Mesothelial cell of epicardium (in vitro differentiated cells): Measurements from ENCODE around the gene CFAP43. TPM values are rescaled to one million over a fixed set of nuclear protein-coding genes. Genes with fewer than 3 reads are reported as not detected.

Experiments used
- DNase-seq, 2 experiments: peaks; one replicate each; pipeline ENCODE4 v3.0.0; 2021; ENCODE audit warnings: low spot score in 2 of 2; ENCODE audit not compliant: unreplicated experiment in 2 of 2
- H3K27ac Mint-ChIP-seq: 2 replicates; pipeline ENCODE4 v1.8.0; 2021; ENCODE audit warnings: mixed read lengths
- H3K27me3 Mint-ChIP-seq: 2 replicates; pipeline ENCODE4 v1.8.0; 2021; ENCODE audit warnings: low read depth, mixed read lengths
- H3K36me3 Mint-ChIP-seq: 2 replicates; pipeline ENCODE4 v1.8.0; 2021; ENCODE audit warnings: mixed read lengths
- H3K4me1 Mint-ChIP-seq: 2 replicates; pipeline ENCODE4 v1.8.0; 2021; ENCODE audit warnings: mixed read lengths
- H3K4me3 Mint-ChIP-seq: 2 replicates; pipeline ENCODE4 v1.8.0; 2021; ENCODE audit warnings: mild to moderate bottlenecking, moderate library complexity, mixed read lengths
- H3K9me3 Mint-ChIP-seq: 2 replicates; pipeline ENCODE4 v1.8.0; 2021; ENCODE audit warnings: mixed read lengths
- microRNA-seq: library from miRNA; unstranded; fragments of <30 nt; microRNA quantifications from one replicate; pipeline ENCODE4 v1.2.0, GENCODE V29; 2021; ENCODE audit warnings: inconsistent platforms, mixed read lengths
- total RNA-seq: library from RNA; stranded (reverse); gene quantifications from 3 replicates; pipeline ENCODE4 v1.2.1, GENCODE V29; 2021
- TF ChIP-seq, protein P1 (sequence below): fragments of 200-600 bp; sonication (generic); IDR thresholded peaks from one replicate; pipeline ENCODE4 v1.5.0; 2021; ENCODE audit warnings: antibody characterized with exemption; ENCODE audit not compliant: unreplicated experiment

CFAP43 gene
- total RNA-seq, 1 donor from 2014 or later, result 2.1 TPM

GRCh38 chr10:104081998-104082397, 150.2 kb downstream of the CFAP43 start:
- Mint-ChIP-seq H3K4me3 (no peak overlapping the region), H3K36me3 (no peaks in the 10 kb centered on the region), H3K27me3 (no peaks in the 10 kb centered on the region), H3K4me1 (peaks cover 39% of the 10 kb centered on the region), H3K9me3 (no peaks in the 10 kb centered on the region), H3K27ac (no peak overlapping the region)
- TF ChIP-seq, protein P1, sequence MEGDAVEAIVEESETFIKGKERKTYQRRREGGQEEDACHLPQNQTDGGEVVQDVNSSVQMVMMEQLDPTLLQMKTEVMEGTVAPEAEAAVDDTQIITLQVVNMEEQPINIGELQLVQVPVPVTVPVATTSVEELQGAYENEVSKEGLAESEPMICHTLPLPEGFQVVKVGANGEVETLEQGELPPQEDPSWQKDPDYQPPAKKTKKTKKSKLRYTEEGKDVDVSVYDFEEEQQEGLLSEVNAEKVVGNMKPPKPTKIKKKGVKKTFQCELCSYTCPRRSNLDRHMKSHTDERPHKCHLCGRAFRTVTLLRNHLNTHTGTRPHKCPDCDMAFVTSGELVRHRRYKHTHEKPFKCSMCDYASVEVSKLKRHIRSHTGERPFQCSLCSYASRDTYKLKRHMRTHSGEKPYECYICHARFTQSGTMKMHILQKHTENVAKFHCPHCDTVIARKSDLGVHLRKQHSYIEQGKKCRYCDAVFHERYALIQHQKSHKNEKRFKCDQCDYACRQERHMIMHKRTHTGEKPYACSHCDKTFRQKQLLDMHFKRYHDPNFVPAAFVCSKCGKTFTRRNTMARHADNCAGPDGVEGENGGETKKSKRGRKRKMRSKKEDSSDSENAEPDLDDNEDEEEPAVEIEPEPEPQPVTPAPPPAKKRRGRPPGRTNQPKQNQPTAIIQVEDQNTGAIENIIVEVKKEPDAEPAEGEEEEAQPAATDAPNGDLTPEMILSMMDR, result no peak
- DNase-seq, result no peak

- Mint-ChIP-seq H3K4me3 (no peak overlapping the region), H3K9me3 (no peaks in the 10 kb centered on the region), H3K36me3 (no peaks in the 10 kb centered on the region), H3K27ac (no peak overlapping the region), H3K27me3 (no peaks in the 10 kb centered on the region), H3K4me1 (peaks cover 36% of the 10 kb centered on the region)
- no peak for DNase-seq
- TF ChIP-seq, protein P1, result no peak
Measured at GRCh38 chr10:104080762-104081161, 151.4 kb downstream of the CFAP43 start.

Small RNAs within 50 kb of the gene (microRNA-seq; reads per million reads assigned to microRNA genes)
- 2.3 reads per million for gene MIR4482
- gene MIR609, result not detected

Other genes with a start within 250 kb of the CFAP43 start
- gene COL17A1, start 146.5 kb downstream of the CFAP43 start, total RNA-seq, result 3.6 to 4.4 TPM (median 4.2 TPM) in 3 replicates
- gene SFR1, start 110.2 kb downstream of the CFAP43 start, total RNA-seq, result 6.4 to 7.5 TPM (median 7.3 TPM) in 3 replicates
- gene GSTO1, start 22.5 kb upstream of the CFAP43 start, total RNA-seq, result 62.8 to 65.5 TPM (median 65.2 TPM) in 3 replicates
- 11.7 to 13.5 TPM (median 12.7 TPM) in 3 replicates for gene GSTO2, start 36.8 kb upstream of the CFAP43 start, total RNA-seq
- gene ITPRIP, start 106.1 kb upstream of the CFAP43 start, total RNA-seq, result 23.3 to 24.5 TPM (median 23.6 TPM) in 3 replicates
- 0.58 to 1.4 TPM (median 1.1 TPM) in 3 replicates for gene CFAP58, start 121.5 kb upstream of the CFAP43 start, total RNA-seq